RPMI7951 (cell line): ENCODE data around the gene DIRAS3. TPM values are rescaled to one million over a fixed set of nuclear protein-coding genes. Genes with fewer than 3 reads are reported as not detected.
"Not testable (repeated sequence)": the region's sequence is repeated elsewhere in the genome, so short reads cannot be mapped to it uniquely, and the experiment has no call there.

Experiments
- DNase-seq: peaks from one replicate; pipeline ENCODE4 v3.0.0-alpha.2; 2012; ENCODE audit warnings: low read depth
- total RNA-seq: library from RNA; depleted of rRNA; stranded (reverse); fragments of >200 nt; shearing (Covaris generic); gene quantifications from 2 replicates; pipeline ENCODE4 v1.2.3, GENCODE V29; 2014; rRNA removed

DIRAS3 gene
- not detected in 2 replicates for total RNA-seq

GRCh38 chr1:68049941-68050878 lies at the start of gene DIRAS3:
DIRAS3 (minus strand) TSS chr1:68050627; CDS start chr1:68047297, 3,330 bp downstream.
- DNase-seq = no peak

GRCh38 chr1:68093737-68094136 lies 43.3 kb upstream of the DIRAS3 start:
- DNase-seq = no peak

GRCh38 chr1:68087184-68087583 lies 36.8 kb upstream of the DIRAS3 start:
- DNase-seq = no peak

- no peak for DNase-seq
Measured at GRCh38 chr1:68085752-68086151, 35.3 kb upstream of the DIRAS3 start.

GRCh38 chr1:68083686-68084085 lies 33.3 kb upstream of the DIRAS3 start:
- DNase-seq = no peak

- no peak for DNase-seq
Measured at GRCh38 chr1:68081775-68082283, 31.4 kb upstream of the DIRAS3 start.

- no peak for DNase-seq
Measured at GRCh38 chr1:68078647-68079046, 28.2 kb upstream of the DIRAS3 start.

GRCh38 chr1:68074472-68074871 lies 24.0 kb upstream of the DIRAS3 start:
- no peak for DNase-seq

- no peak for DNase-seq
Measured at GRCh38 chr1:68065766-68066165, 15.3 kb upstream of the DIRAS3 start.

- not testable (repeated sequence) for DNase-seq
Measured at GRCh38 chr1:68058053-68058452, 7.6 kb upstream of the DIRAS3 start.

- no peak for DNase-seq
Measured at GRCh38 chr1:68057564-68057963, 7.1 kb upstream of the DIRAS3 start.

GRCh38 chr1:68057050-68057449 lies 6.6 kb upstream of the DIRAS3 start:
- no peak for DNase-seq

GRCh38 chr1:68051475-68051874 lies 1.0 kb upstream of the DIRAS3 start:
- no peak for DNase-seq

GRCh38 chr1:68047659-68048026 lies 2.8 kb downstream of the DIRAS3 start:
- no peak for DNase-seq

GRCh38 chr1:68046885-68047658 lies 3.4 kb downstream of the DIRAS3 start:
- no peak for DNase-seq

- DNase-seq = no peak
Measured at GRCh38 chr1:68046423-68046822, 4.0 kb downstream of the DIRAS3 start.

GRCh38 chr1:68045511-68046180 lies 4.8 kb downstream of the DIRAS3 start:
- no peak for DNase-seq

- no peak for DNase-seq
Measured at GRCh38 chr1:68043443-68044090, 6.9 kb downstream of the DIRAS3 start.

GRCh38 chr1:68036946-68037345 lies 13.5 kb downstream of the DIRAS3 start:
- DNase-seq = no peak

- no peak for DNase-seq
Measured at GRCh38 chr1:68029444-68029843, 21.0 kb downstream of the DIRAS3 start.

GRCh38 chr1:68028566-68028965 lies 21.9 kb downstream of the DIRAS3 start:
- DNase-seq = no peak
